GM12878 (cell line): ENCODE measurements around the gene TIPIN. TPM values are rescaled to one million over a fixed set of nuclear protein-coding genes. Genes with fewer than 3 reads are reported as not detected.

ENCODE experiments used
- ATAC-seq: fragments of 200-7000 bp; cut with Tn5 transposase; 3 replicates; pipeline ENCODE4 v1.9.1; 2020; ENCODE audit warnings: mild to moderate bottlenecking, moderate library complexity
- BruUV-seq: library from RNA; stranded (reverse); fragments of 400-500 nt; replicated peaks from 2 replicates; lab custom pipeline; 2021; lab: Mats Ljungman, UMichigan
- CTCF ChIA-PET: fragments of 300-600 bp; sonication (Branson Sonifier 250); formaldehyde crosslinking; extraction: SDS; loops from one replicate; lab custom pipeline; 2021; ENCODE audit warnings: inconsistent platforms; lab: Yijun Ruan, JAX
- POLR2A ChIA-PET: fragments of 350-600 bp; formaldehyde crosslinking; extraction: SDS; loops from one replicate; lab custom pipeline; 2021; ENCODE audit warnings: inconsistent platforms; lab: Charles Lee
- RAD21 ChIA-PET: fragments of 300-600 bp; sonication (Branson Sonifier 250); formaldehyde crosslinking; loops from one replicate; lab custom pipeline; 2023; ENCODE audit warnings: antibody characterized with exemption; ENCODE audit not compliant: unreplicated experiment; lab: Charles Lee
- SMC1A ChIA-PET: fragments of 300-600 bp; sonication (Branson Sonifier 250); formaldehyde crosslinking; loops from one replicate; lab custom pipeline; 2023; ENCODE audit not compliant: unreplicated experiment, uncharacterized antibody; lab: Charles Lee
- DNase-seq: peaks from one replicate; pipeline ENCODE4 v3.0.0-alpha.2; 2011; ENCODE audit warnings: low read depth, low spot score
- FAIRE-seq: peaks from 3 replicates; lab custom pipeline; 2011; peaks lifted over from hg19 to GRCh38; lab: Jason Lieb, UNC
- H2AFZ ChIP-seq: 2 replicates; pipeline ENCODE4 v1.6.0; 2011; ENCODE audit warnings: low read depth, low read length, control low read depth; ENCODE audit not compliant: control insufficient read depth
- H3K27ac ChIP-seq: 2 replicates; pipeline ENCODE4 v1.5.1; 2011; ENCODE audit warnings: control low read depth; ENCODE audit not compliant: control insufficient read depth, insufficient read depth
- H3K27me3 ChIP-seq, 2 experiments: replicated peaks in 1 of 2; 2 replicates each; pipeline versions ENCODE4 v1.6.0 to v1.6.1; 2011; ENCODE audit warnings: low read length in 1 of 2; ENCODE audit not compliant: control insufficient read depth in 2 of 2, insufficient read depth in 2 of 2
- H3K36me3 ChIP-seq, 2 experiments: 2 replicates each; pipeline ENCODE4 v1.5.1; 2011; ENCODE audit warnings: low read length in 1 of 2; ENCODE audit not compliant: control insufficient read depth in 2 of 2, insufficient read depth in 2 of 2
- H3K4me1 ChIP-seq: 2 replicates; pipeline ENCODE4 v1.6.1; 2011; ENCODE audit warnings: mild to moderate bottlenecking, low read length, moderate library complexity, mixed read lengths; ENCODE audit not compliant: control insufficient read depth, insufficient read depth
- H3K4me2 ChIP-seq: 2 replicates; pipeline ENCODE4 v1.6.0; 2011; ENCODE audit warnings: control low read depth; ENCODE audit not compliant: control insufficient read depth, insufficient read depth
- H3K4me3 ChIP-seq: fragments of 200-600 bp; sonication (generic); 2 replicates; pipeline ENCODE4 v1.5.1; 2016
- H3K79me2 ChIP-seq: 2 replicates; pipeline ENCODE4 v1.6.0; 2011; ENCODE audit warnings: low read length; ENCODE audit not compliant: control insufficient read depth, insufficient read depth
- H3K9ac ChIP-seq: 2 replicates; pipeline ENCODE4 v1.8.0; 2011; ENCODE audit warnings: low read length, control low read depth, mixed read lengths; ENCODE audit not compliant: control insufficient read depth, insufficient read depth
- H3K9me3 ChIP-seq: replicated peaks from 3 replicates; pipeline ENCODE4 v1.5.1; 2011; ENCODE audit warnings: mild to moderate bottlenecking, low read length; ENCODE audit not compliant: control insufficient read depth, insufficient read depth
- H4K20me1 ChIP-seq: 2 replicates; pipeline ENCODE4 v1.6.0; 2011; ENCODE audit not compliant: control insufficient read depth, insufficient read depth
- ASH2L ChIP-seq: fragments of 300-600, 200-600 bp; sonication (generic); IDR thresholded peaks from 2 replicates; pipeline ENCODE4 v1.6.1; 2017; ENCODE audit warnings: low read depth, mild to moderate bottlenecking, borderline replicate concordance
- CHD4 ChIP-seq: fragments of 200-600 bp; sonication (generic); IDR thresholded peaks from 2 replicates; pipeline ENCODE4 v1.6.1; 2016; ENCODE audit warnings: mild to moderate bottlenecking
- GABPA ChIP-seq: IDR thresholded peaks from 2 replicates; pipeline ENCODE4 v1.6.1; 2014; ENCODE audit warnings: antibody characterized with exemption, low read depth, mild to moderate bottlenecking, inconsistent platforms
- IKZF1 ChIP-seq: fragments of 450-650 bp; conservative IDR thresholded peaks from 2 replicates; pipeline ENCODE4 v1.6.1; 2017; ENCODE audit warnings: antibody characterized with exemption, mild to moderate bottlenecking
- KDM1A ChIP-seq: fragments of 200-600 bp; sonication (generic); IDR thresholded peaks from 2 replicates; pipeline ENCODE4 v1.6.1; 2016; ENCODE audit warnings: borderline replicate concordance
- KLF5 ChIP-seq: fragments of 450-650 bp; IDR thresholded peaks from 2 replicates; pipeline ENCODE4 v1.6.1; 2014; ENCODE audit warnings: mild to moderate bottlenecking; ENCODE audit not compliant: partially characterized antibody
- PAX5 ChIP-seq: IDR thresholded peaks from 2 replicates; pipeline ENCODE4 v1.6.1; 2011; ENCODE audit warnings: low read depth, low read length, borderline replicate concordance
- POLR2A ChIP-seq: IDR thresholded peaks from 2 replicates; pipeline ENCODE4 v1.6.1; 2011; ENCODE audit warnings: low read depth, mild to moderate bottlenecking, low read length
- RFX5 ChIP-seq: IDR thresholded peaks from 2 replicates; pipeline ENCODE4 v1.6.1; 2011; ENCODE audit warnings: low read depth, low read length, improper control_type of control experiment
- SIX5 ChIP-seq: IDR thresholded peaks from 2 replicates; pipeline ENCODE4 v1.6.1; 2011; ENCODE audit warnings: mild to moderate bottlenecking, low read depth, low read length, moderate library complexity; ENCODE audit not compliant: severe bottlenecking
- STAT3 ChIP-seq: IDR thresholded peaks from 2 replicates; pipeline ENCODE4 v1.6.1; 2011; ENCODE audit warnings: low read depth, low read length, improper control_type of control experiment
- ZNF384 ChIP-seq: IDR thresholded peaks from 2 replicates; pipeline ENCODE4 v1.6.1; 2012; ENCODE audit warnings: low read depth, mild to moderate bottlenecking, low read length, improper control_type of control experiment, borderline replicate concordance
- ZSCAN29 ChIP-seq: fragments of 450-650 bp; IDR thresholded peaks from 2 replicates; pipeline ENCODE4 v1.6.1; 2017; ENCODE audit warnings: mild to moderate bottlenecking, moderate library complexity
- WGBS: methylation state at CpG from one replicate; pipeline ENCODE4 v1.1.6; 2016; ENCODE audit warnings: low lambda C conversion rate; ENCODE audit not compliant: insufficient replicate concordance, insufficient coverage; ENCODE audit errors: missing lambda C conversion rate; 5-methylcytosine and 5-hydroxymethylcytosine counted together
- in situ Hi-C: fragments of 300-500 bp; cut with MboI; formaldehyde crosslinking; loops from 9 replicates; pipeline ENCODE4 v1.14.3; 2018; ENCODE audit warnings: mixed read lengths
- intact Hi-C: fragments of 100-400 bp; cut with micrococcal nuclease; formaldehyde crosslinking; loops from one replicate; pipeline ENCODE4 v1.14.2; 2022; ENCODE audit not compliant: unreplicated experiment
- polyA plus RNA-seq, 11 experiments: library from polyadenylated mRNA; depleted of rRNA in 4 of 11; unstranded in 6 of 11; stranded (reverse) in 5 of 11; fragments of >200 nt; fragmentation: Nextera tagmentation in 4 of 11; fragmentation: Illumina TruSeq in 1 of 11; extraction: Ambion mirVana in 4 of 11; extraction: Trizol in 1 of 11; gene quantifications; 1 replicate in 1 of 11; 2 replicates in 10 of 11; pipeline versions ENCODE4 v1.2.1 to v1.2.3, GENCODE V29; 2011 to 2016; ENCODE audit warnings: inconsistent platforms in 2 of 11, missing spikeins in 2 of 11, low read depth in 1 of 11
- total RNA-seq, 4 experiments: library from RNA; depleted of rRNA in 3 of 4; stranded (reverse); fragments of >200 nt in 3 of 4; fragmentation: Illumina TruSeq in 1 of 4; extraction: Trizol in 1 of 4; gene quantifications; 2 replicates each; pipeline versions ENCODE4 v1.2.1 to v1.2.3, GENCODE V29; 2013 to 2021
- TF ChIP-seq, protein P1 (sequence below): IDR thresholded peaks from 2 replicates; pipeline ENCODE4 v1.6.1; 2011; ENCODE audit warnings: borderline replicate concordance, low read depth, mild to moderate bottlenecking, moderate library complexity, mixed read lengths, low read length; ENCODE audit not compliant: insufficient read depth; ENCODE audit errors: extremely low read length
- TF ChIP-seq, protein P2 (sequence below): fragments of 450-650 bp; formaldehyde crosslinking; IDR thresholded peaks from 2 replicates; pipeline ENCODE4 v1.4.0; 2020; ENCODE audit warnings: mild to moderate bottlenecking, moderate library complexity
- TF ChIP-seq, protein P3 (sequence below): IDR thresholded peaks from 2 replicates; pipeline ENCODE4 v1.6.1; 2012; ENCODE audit warnings: improper control_type of control experiment, low read depth, low read length; ENCODE audit not compliant: insufficient replicate concordance

TIPIN gene
- total and polyA plus RNA-seq, 10 of the 15 experiments (the other 5 are each of a cell fraction or from before 2014, with no cell fraction given): 21.1 to 69.2 (median 47.0) TPM

DNA sequence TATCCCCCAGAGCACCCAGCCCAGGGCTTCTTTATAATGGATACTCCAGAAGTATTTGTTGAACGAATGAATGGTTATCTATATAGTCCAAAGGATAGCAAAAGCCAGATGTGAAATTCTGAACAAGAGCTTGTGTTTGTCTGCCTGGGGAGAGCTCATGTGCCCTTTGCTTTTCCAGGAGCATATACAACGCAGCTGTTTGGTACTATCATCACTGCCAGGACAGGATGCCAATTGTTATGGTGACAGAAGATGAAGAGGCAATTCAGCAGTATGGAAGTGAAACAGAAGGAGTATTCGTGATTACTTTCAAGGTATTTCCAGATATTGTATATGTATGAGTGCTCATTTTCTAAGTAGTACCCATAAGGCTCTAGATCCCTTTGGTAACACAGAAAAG, 48.0 kb downstream of the TIPIN start:
- Histone ChIP-seq H2AFZ (no peak overlapping the region), H3K9ac (no peak overlapping the region), H3K4me1 (no peaks in the 10 kb centered on the region), H3K36me3 (peaks cover 4 to 23% of the 10 kb centered on the region in 2 experiments; a peak in 2 of 4 replicates), H3K4me3 (no peak overlapping the region), H3K27me3 (no peaks in the 10 kb centered on the region), H3K4me2 (no peak overlapping the region), H3K9me3 (no peaks in the 10 kb centered on the region), H4K20me1 (no peaks in the 10 kb centered on the region), H3K79me2 (no peaks in the 10 kb centered on the region), H3K27ac (no peak overlapping the region)
- 97% methylated on average over 3 of the region's 3 CpGs for WGBS
- ChIA-PET SMC1A (interaction anchor here (1.0 to 1.3 kb wide), 2 partner anchors 13 to 147 kb away, joined by 3 to 4 read pairs; no protein-coding TSS in a partner anchor), POLR2A (no interaction called here), RAD21 (interaction anchor here (0.9 kb wide), 1 partner anchor 190 kb away, joined by 3 read pairs; no protein-coding TSS in a partner anchor), CTCF (interaction anchor here (0.9 to 1.6 kb wide), 2 partner anchors 12 to 16 kb away, joined by 3 to 6 read pairs; partner anchors contain the start of gene DIS3L)
- no peak for DNase-seq
- FAIRE-seq: no peak
- in situ Hi-C loops: no loop called here
- ATAC-seq: no peak
- intact Hi-C loops: no loop called here
- BruUV-seq: no TSS peak
- no peak for TF ChIP-seq STAT3
- no peak for TF ChIP-seq PAX5
- TF ChIP-seq, protein P1, sequence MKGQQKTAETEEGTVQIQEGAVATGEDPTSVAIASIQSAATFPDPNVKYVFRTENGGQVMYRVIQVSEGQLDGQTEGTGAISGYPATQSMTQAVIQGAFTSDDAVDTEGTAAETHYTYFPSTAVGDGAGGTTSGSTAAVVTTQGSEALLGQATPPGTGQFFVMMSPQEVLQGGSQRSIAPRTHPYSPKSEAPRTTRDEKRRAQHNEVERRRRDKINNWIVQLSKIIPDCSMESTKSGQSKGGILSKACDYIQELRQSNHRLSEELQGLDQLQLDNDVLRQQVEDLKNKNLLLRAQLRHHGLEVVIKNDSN: no peak
- TF ChIP-seq KLF5: no peak
- TF ChIP-seq ASH2L: no peak
- TF ChIP-seq SIX5: no peak
- no peak for TF ChIP-seq GABPA
- no peak for TF ChIP-seq KDM1A
- TF ChIP-seq ZNF384: no peak
- TF ChIP-seq, protein P2, sequence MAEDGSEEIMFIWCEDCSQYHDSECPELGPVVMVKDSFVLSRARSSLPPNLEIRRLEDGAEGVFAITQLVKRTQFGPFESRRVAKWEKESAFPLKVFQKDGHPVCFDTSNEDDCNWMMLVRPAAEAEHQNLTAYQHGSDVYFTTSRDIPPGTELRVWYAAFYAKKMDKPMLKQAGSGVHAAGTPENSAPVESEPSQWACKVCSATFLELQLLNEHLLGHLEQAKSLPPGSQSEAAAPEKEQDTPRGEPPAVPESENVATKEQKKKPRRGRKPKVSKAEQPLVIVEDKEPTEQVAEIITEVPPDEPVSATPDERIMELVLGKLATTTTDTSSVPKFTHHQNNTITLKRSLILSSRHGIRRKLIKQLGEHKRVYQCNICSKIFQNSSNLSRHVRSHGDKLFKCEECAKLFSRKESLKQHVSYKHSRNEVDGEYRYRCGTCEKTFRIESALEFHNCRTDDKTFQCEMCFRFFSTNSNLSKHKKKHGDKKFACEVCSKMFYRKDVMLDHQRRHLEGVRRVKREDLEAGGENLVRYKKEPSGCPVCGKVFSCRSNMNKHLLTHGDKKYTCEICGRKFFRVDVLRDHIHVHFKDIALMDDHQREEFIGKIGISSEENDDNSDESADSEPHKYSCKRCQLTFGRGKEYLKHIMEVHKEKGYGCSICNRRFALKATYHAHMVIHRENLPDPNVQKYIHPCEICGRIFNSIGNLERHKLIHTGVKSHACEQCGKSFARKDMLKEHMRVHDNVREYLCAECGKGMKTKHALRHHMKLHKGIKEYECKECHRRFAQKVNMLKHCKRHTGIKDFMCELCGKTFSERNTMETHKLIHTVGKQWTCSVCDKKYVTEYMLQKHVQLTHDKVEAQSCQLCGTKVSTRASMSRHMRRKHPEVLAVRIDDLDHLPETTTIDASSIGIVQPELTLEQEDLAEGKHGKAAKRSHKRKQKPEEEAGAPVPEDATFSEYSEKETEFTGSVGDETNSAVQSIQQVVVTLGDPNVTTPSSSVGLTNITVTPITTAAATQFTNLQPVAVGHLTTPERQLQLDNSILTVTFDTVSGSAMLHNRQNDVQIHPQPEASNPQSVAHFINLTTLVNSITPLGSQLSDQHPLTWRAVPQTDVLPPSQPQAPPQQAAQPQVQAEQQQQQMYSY (CRISPR knock-in tag): no peak
- no peak for TF ChIP-seq CHD4
- TF ChIP-seq, protein P3, sequence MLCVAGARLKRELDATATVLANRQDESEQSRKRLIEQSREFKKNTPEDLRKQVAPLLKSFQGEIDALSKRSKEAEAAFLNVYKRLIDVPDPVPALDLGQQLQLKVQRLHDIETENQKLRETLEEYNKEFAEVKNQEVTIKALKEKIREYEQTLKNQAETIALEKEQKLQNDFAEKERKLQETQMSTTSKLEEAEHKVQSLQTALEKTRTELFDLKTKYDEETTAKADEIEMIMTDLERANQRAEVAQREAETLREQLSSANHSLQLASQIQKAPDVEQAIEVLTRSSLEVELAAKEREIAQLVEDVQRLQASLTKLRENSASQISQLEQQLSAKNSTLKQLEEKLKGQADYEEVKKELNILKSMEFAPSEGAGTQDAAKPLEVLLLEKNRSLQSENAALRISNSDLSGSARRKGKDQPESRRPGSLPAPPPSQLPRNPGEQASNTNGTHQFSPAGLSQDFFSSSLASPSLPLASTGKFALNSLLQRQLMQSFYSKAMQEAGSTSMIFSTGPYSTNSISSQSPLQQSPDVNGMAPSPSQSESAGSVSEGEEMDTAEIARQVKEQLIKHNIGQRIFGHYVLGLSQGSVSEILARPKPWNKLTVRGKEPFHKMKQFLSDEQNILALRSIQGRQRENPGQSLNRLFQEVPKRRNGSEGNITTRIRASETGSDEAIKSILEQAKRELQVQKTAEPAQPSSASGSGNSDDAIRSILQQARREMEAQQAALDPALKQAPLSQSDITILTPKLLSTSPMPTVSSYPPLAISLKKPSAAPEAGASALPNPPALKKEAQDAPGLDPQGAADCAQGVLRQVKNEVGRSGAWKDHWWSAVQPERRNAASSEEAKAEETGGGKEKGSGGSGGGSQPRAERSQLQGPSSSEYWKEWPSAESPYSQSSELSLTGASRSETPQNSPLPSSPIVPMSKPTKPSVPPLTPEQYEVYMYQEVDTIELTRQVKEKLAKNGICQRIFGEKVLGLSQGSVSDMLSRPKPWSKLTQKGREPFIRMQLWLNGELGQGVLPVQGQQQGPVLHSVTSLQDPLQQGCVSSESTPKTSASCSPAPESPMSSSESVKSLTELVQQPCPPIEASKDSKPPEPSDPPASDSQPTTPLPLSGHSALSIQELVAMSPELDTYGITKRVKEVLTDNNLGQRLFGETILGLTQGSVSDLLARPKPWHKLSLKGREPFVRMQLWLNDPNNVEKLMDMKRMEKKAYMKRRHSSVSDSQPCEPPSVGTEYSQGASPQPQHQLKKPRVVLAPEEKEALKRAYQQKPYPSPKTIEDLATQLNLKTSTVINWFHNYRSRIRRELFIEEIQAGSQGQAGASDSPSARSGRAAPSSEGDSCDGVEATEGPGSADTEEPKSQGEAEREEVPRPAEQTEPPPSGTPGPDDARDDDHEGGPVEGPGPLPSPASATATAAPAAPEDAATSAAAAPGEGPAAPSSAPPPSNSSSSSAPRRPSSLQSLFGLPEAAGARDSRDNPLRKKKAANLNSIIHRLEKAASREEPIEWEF: no peak
- TF ChIP-seq RFX5: no peak
- no peak for TF ChIP-seq POLR2A
- no peak for TF ChIP-seq IKZF1
- no peak for TF ChIP-seq ZSCAN29
